Retinal pigment epithelial cell (primary cell): ENCODE results near the gene TBC1D22A.

Source experiments
- DNase-seq: peaks from one replicate; pipeline ENCODE4 v3.0.0-alpha.2; 2010; ENCODE audit warnings: low read depth
- H3K4me3 ChIP-seq: 2 replicates; pipeline ENCODE4 v1.5.1; 2011; ENCODE audit warnings: mild to moderate bottlenecking, low read length, control low read depth, moderate library complexity
- TF ChIP-seq, protein P1 (sequence below): conservative IDR thresholded peaks from 2 replicates; pipeline ENCODE4 v1.5.1; 2011; ENCODE audit warnings: low read depth, low read length, control low read depth, inconsistent platforms

Gene TBC1D22A

DNA sequence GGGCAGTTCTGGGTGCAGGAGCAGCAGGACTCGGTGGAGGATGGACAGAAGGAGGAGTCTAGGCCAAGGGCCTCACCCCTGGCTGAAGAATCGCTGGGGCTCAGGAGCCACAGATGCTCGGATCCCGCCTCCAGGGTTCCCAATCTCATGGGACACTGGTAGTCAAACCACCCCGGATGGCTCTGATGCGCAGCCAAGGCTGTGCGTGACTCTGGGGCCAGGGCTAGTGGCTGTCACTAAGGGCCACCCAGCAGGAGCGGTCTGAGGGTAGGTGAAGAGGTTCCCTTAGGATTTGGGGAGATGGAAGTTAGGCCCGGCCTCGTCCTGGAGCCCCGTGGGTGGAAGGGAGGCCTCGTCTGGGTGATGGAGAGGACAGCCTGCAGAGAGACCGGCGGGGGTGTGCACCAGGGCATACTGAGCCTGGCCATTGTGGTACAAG lies 300.6 kb downstream of the TBC1D22A start:
- no peak for DNase-seq
- no peak overlapping the region for H3K4me3 ChIP-seq
- TF ChIP-seq, protein P1, sequence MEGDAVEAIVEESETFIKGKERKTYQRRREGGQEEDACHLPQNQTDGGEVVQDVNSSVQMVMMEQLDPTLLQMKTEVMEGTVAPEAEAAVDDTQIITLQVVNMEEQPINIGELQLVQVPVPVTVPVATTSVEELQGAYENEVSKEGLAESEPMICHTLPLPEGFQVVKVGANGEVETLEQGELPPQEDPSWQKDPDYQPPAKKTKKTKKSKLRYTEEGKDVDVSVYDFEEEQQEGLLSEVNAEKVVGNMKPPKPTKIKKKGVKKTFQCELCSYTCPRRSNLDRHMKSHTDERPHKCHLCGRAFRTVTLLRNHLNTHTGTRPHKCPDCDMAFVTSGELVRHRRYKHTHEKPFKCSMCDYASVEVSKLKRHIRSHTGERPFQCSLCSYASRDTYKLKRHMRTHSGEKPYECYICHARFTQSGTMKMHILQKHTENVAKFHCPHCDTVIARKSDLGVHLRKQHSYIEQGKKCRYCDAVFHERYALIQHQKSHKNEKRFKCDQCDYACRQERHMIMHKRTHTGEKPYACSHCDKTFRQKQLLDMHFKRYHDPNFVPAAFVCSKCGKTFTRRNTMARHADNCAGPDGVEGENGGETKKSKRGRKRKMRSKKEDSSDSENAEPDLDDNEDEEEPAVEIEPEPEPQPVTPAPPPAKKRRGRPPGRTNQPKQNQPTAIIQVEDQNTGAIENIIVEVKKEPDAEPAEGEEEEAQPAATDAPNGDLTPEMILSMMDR = no peak

DNA sequence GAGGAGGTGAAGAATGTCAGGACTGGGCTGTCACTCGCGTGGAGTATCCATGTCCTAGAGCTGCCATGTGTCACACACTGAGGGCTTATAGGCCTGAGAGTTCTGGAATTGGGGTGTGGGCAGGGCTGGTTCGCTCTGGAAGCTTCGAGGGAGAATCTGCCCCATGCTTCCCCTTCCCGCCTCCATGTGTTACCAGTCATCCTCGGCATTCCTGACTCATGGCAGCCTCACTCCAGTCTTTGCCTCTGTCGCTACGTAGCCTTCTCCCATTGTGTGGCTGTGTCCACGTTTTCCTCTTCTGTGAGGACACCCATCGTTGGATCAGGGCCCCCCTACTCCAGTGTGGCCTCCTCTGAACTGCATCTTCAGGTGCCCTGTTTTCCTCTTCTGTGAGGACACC lies 301.2 kb downstream of the TBC1D22A start:
- DNase-seq = no peak
- TF ChIP-seq, protein P1 = no peak
- H3K4me3 ChIP-seq = no peak overlapping the region

DNA sequence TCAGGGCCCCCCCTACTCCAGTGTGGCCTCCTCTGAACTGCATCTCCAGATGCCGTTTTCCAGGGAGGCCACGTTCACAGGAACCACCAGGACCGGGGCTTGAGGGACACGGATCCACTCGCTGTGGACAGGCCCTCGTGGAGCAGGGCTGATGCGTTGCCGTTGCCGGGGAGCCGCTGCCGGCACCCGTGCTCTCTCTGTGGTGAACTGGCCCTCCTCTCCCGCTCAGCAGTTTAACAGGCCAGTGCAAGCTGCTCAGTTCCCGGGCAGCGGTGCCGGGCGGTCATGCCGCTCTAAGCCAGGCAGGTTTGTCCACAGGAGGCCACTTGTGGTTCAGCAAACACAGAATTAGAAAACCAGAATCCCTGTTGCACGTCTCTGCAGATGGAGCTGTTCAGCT lies 301.6 kb downstream of the TBC1D22A start:
- TF ChIP-seq, protein P1 = no peak
- DNase-seq = no peak
- no peak overlapping the region for H3K4me3 ChIP-seq

DNA sequence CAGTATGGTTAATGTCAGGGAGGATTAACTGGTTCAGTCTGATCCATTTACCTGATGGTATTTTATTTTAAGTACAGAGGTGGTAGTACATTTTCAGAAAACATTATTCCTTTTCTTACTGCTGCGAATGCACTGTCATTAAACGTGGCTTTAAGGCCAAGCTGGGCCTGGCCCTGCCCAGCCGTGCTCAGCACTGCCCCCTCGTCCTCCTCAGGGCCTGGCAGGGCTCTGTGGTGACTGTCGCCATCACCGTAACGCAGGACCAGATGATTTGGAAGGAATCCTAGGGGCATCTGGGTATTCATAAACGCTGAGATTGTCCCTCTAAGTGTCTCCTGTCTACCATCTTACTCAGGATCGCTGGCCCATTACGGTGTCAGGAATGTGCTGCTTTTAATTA lies 302.0 kb downstream of the TBC1D22A start:
- DNase-seq = no peak
- no peak overlapping the region for H3K4me3 ChIP-seq
- TF ChIP-seq, protein P1 = no peak

- DNase-seq = no peak
- no peak overlapping the region for H3K4me3 ChIP-seq
- TF ChIP-seq, protein P1 = no peak
Observed at GRCh38 chr22:47065756-47066615, 303.5 kb downstream of the TBC1D22A start.

- DNase-seq = no peak
- TF ChIP-seq, protein P1 = no peak
- H3K4me3 ChIP-seq = no peak overlapping the region
Observed at GRCh38 chr22:47066616-47066905, 304.1 kb downstream of the TBC1D22A start.

DNA sequence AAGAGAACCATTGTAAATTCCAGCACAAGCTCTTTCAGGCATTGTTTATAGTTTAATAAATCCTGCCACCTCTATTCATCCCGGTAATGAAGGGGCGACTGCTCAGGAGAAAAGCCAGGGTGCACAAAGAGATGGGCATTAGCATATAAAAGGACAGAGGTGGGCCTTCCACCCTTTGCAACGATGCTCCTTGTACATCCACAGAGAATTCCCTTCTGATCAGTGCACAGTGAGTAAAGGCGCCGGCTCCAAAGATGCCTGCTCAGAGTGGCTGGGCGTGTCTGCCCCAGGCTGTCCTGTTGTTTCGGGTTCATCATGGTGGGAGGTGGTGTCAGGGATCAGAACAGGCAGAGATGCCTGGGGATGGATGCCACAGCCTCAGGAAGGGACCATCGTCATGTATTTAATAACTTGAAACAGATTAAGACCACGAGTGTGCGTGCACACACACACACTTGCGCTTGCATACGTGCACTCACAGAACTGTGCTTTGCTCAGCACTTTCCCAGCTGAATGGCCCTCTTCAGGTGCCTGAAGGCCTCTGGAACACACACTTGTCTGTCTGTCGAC lies 305.0 kb downstream of the TBC1D22A start:
- no peak for DNase-seq
- TF ChIP-seq, protein P1 = no peak
- no peak overlapping the region for H3K4me3 ChIP-seq
